Large intestine (tissue), 12 donors: ENCODE results near the gene BIN1. TPM values are rescaled to one million over a fixed set of nuclear protein-coding genes. Genes with fewer than 3 reads are reported as not detected.

ENCODE experiments used
- DNase-seq, 2 donors: peaks; one replicate each; pipeline versions ENCODE4 v3.0.0 to v3.0.0-alpha.2; 2013
- H3K27ac ChIP-seq: one replicate; pipeline ENCODE4 v1.5.1; 2013; ENCODE audit warnings: low read length
- H3K27me3 ChIP-seq: 2 replicates; pipeline ENCODE4 v1.6.1; 2013; ENCODE audit warnings: low read length; ENCODE audit not compliant: control insufficient read depth, insufficient read depth
- H3K36me3 ChIP-seq: 2 replicates; pipeline ENCODE4 v1.6.1; 2013; ENCODE audit warnings: low read length; ENCODE audit not compliant: control insufficient read depth, insufficient read depth
- H3K4me1 ChIP-seq: one replicate; pipeline ENCODE4 v1.6.1; 2013; ENCODE audit warnings: low read length; ENCODE audit not compliant: control insufficient read depth, insufficient read depth
- H3K4me3 ChIP-seq: one replicate; pipeline ENCODE4 v1.5.1; 2013; ENCODE audit warnings: low read length
- H3K9me3 ChIP-seq: one replicate; pipeline ENCODE4 v1.6.1; 2013; ENCODE audit warnings: mild to moderate bottlenecking, low read depth, low read length, moderate library complexity; ENCODE audit not compliant: control insufficient read depth
- WGBS: methylation state at CpG from one replicate; pipeline ENCODE4 v1.1.5; 2013; ENCODE audit warnings: low lambda C conversion rate; ENCODE audit not compliant: insufficient coverage; 5-methylcytosine and 5-hydroxymethylcytosine counted together
- long read RNA-seq, 11 donors: transcript quantifications; one replicate each; lab custom pipeline, GENCODE V29; 2026
- polyA plus RNA-seq: library from polyadenylated mRNA; unstranded; fragments of 120-200 nt; gene quantifications from one replicate; pipeline ENCODE4 v1.2.1, GENCODE V29; 2013

BIN1 gene, protein sequence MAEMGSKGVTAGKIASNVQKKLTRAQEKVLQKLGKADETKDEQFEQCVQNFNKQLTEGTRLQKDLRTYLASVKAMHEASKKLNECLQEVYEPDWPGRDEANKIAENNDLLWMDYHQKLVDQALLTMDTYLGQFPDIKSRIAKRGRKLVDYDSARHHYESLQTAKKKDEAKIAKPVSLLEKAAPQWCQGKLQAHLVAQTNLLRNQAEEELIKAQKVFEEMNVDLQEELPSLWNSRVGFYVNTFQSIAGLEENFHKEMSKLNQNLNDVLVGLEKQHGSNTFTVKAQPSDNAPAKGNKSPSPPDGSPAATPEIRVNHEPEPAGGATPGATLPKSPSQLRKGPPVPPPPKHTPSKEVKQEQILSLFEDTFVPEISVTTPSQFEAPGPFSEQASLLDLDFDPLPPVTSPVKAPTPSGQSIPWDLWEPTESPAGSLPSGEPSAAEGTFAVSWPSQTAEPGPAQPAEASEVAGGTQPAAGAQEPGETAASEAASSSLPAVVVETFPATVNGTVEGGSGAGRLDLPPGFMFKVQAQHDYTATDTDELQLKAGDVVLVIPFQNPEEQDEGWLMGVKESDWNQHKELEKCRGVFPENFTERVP
- polyA plus RNA-seq: 50.0 TPM
- long read RNA-seq, donor 1, partial matches to known transcripts: 0 of 9 reads
- long read RNA-seq, donor 1, other reads (novel, unspliced or antisense): 0 of 9 reads
- long read RNA-seq, donor 2, transcript BIN1-211 (14 exons, 2,143 nt): major isoform, 5 of 9 reads
- long read RNA-seq, donor 2, partial matches to known transcripts: 0 of 9 reads
- long read RNA-seq, donor 2, other reads (novel, unspliced or antisense): 0 of 9 reads
- long read RNA-seq, donor 3: 0 reads
- long read RNA-seq, donor 4, partial matches to known transcripts: 0 of 1 reads
- long read RNA-seq, donor 4, other reads (novel, unspliced or antisense): 0 of 1 reads
- long read RNA-seq, donor 5, transcript BIN1-211 (14 exons, 2,143 nt): major isoform, 8 of 14 reads
- long read RNA-seq, donor 5, transcript BIN1-209 (15 exons, 2,293 nt): minor isoform, 5 of 14 reads
- long read RNA-seq, donor 5, partial matches to known transcripts: 0 of 14 reads
- long read RNA-seq, donor 5, other reads (novel, unspliced or antisense): 0 of 14 reads
- long read RNA-seq, donor 6, transcript BIN1-211 (14 exons, 2,143 nt): major isoform, 5 of 10 reads
- long read RNA-seq, donor 6, partial matches to known transcripts: 0 of 10 reads
- long read RNA-seq, donor 6, other reads (novel, unspliced or antisense): 0 of 10 reads
- long read RNA-seq, donor 7, transcript BIN1-209 (15 exons, 2,293 nt): major isoform, 7 of 12 reads
- long read RNA-seq, donor 7, partial matches to known transcripts: 0 of 12 reads
- long read RNA-seq, donor 7, other reads (novel, unspliced or antisense): 0 of 12 reads
- long read RNA-seq, donor 8, transcript BIN1-209 (15 exons, 2,293 nt): major isoform, 5 of 38 reads
- long read RNA-seq, donor 8, partial matches to known transcripts: 23 of 38 reads
- long read RNA-seq, donor 8, other reads (novel, unspliced or antisense): 0 of 38 reads
- long read RNA-seq, donor 9, partial matches to known transcripts: 14 of 20 reads
- long read RNA-seq, donor 9, other reads (novel, unspliced or antisense): 0 of 20 reads
- long read RNA-seq, donor 10, transcript BIN1-211 (14 exons, 2,143 nt): major isoform, 5 of 9 reads
- long read RNA-seq, donor 10, partial matches to known transcripts: 0 of 9 reads
- long read RNA-seq, donor 10, other reads (novel, unspliced or antisense): 0 of 9 reads
- long read RNA-seq, donor 11, partial matches to known transcripts: 0 of 3 reads
- long read RNA-seq, donor 11, other reads (novel, unspliced or antisense): 0 of 3 reads

DNA sequence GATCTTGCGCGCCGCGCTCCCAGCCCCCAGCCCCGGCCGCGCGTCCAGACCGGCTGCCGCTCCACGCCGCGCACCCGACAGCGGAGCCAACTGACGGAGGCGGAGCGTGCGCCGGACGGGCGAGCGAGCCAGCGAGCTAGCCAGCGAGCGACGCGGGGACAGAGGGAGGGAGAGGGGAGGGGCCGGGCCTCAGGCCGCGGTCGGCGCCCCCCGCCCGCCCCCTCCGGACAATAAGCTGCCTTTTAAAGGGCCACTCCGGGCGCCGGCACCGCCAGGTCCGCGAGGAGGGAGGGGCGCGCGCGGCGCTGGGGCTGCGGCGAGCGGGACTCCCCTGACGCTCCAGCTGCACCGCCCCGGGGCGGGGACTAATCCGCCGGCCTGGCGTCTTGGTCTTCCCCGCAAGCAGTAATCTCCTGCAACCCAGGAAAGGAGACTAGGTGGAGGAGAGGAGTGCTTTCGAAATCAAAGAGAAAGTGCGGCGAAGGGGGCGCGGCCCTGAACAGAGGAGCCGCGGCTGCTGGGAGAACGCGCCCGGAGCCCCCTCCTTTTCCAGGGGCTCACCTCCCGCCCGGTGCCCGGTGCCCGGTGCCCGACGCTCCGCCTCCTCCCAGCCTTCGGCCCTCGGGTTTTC, at the start of gene BIN1:
Gene BIN1 (minus strand): TSS at position 164 of the 631 bp plus-strand sequence. CDS start 211 bp downstream, outside the sequence.
- Histone ChIP-seq H3K27ac (peak within 1 kb of the TSS; percentile 79), H3K36me3 (no peaks in the 10 kb centered on the region), H3K4me3 (peak within 1 kb of the TSS; percentile 97), H3K4me1 (peaks cover 39% of the 10 kb centered on the region), H3K27me3 (no peaks in the 10 kb centered on the region), H3K9me3 (peaks cover 2% of the 10 kb centered on the region)
- DNase-seq: peak; percentile 81 to 95
- WGBS: no CpG with 5 or more reads among the region's 77 CpGs

DNA sequence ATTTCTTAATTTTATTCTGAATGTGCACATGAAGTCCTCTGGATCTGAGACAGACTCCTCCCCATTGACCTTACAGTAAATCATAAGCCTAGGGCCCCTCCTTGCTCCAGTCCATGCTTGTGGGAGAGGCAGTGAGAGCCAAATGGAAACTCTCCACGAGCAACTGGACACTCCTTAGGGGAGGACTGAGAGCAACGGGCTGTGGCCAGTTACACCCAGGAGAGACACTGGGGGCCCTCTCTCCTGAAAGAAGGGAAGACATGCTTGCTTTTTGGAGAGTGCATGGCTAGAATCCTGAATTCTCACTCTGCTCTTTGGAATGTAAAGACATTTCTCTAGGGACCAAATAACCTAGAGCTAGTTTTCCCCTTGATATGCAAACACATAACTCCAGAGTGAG, 49.0 kb upstream of the BIN1 start:
- H3K36me3 ChIP-seq: no peaks in the 10 kb centered on the region
- DNase-seq: no peak
- no peak overlapping the region for H3K27ac ChIP-seq
- H3K4me3 ChIP-seq: no peak overlapping the region
- no peaks in the 10 kb centered on the region for H3K27me3 ChIP-seq
- H3K4me1 ChIP-seq: peaks cover 8% of the 10 kb centered on the region
- peaks cover 4% of the 10 kb centered on the region for H3K9me3 ChIP-seq
- WGBS: no CpG with 5 or more reads among the region's 2 CpGs

DNA sequence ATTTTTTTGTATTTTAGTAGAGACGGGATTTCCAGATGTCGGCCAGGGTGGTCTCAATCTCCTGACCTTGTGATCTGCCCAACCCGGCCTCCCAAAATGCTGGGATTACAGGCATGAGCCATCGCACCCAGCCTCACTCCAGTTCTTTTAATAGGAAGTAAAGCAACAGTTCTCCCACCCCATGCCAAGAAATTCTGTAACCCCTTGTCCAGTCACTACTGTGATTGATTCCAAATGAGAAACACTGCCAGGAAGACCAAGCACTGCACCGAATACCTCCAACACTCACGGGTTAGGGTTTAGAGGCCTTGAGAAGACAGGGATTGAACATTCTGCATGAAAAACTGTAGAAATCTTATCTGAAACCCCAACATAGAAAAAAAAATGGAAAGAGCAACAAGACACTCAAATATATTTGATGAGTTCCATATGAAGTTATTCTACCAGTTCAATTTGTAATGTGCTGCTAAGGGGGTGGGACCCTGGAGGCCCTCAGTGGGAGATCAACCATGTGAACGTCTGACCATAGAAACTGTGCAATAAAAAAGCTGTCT, 48.2 kb upstream of the BIN1 start:
- 40% methylated on average over 1 of the region's 7 CpGs for WGBS
- no peak overlapping the region for H3K4me3 ChIP-seq
- H3K36me3 ChIP-seq: no peaks in the 10 kb centered on the region
- H3K27ac ChIP-seq: no peak overlapping the region
- H3K9me3 ChIP-seq: peaks cover 6% of the 10 kb centered on the region
- H3K27me3 ChIP-seq: no peaks in the 10 kb centered on the region
- no peaks in the 10 kb centered on the region for H3K4me1 ChIP-seq
- DNase-seq: no peak

DNA sequence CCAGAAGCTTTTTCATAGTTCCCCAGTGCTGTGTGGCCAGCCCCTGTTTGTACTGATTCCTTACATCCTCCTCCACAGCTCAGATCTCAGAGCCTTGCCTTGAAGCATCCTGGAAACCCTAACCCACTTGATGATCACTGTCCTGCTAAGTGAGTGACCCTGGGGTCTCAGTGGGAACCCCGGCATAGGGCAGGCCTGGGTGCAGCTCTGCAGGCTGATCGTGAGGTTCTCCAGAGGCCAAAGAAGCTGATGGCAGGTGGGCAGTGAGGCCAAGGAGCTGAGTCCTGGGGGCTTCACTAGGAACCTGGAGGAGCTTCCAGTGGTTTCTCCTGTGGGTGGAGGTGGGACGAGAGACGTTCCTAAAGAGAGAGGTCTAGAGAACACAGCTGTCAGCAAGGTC, 47.4 kb upstream of the BIN1 start:
- Histone ChIP-seq H3K4me3 (no peak overlapping the region), H3K9me3 (peaks cover 6% of the 10 kb centered on the region), H3K27me3 (no peaks in the 10 kb centered on the region), H3K27ac (no peak overlapping the region), H3K36me3 (no peaks in the 10 kb centered on the region), H3K4me1 (no peaks in the 10 kb centered on the region)
- no CpG with 5 or more reads among the region's 4 CpGs for WGBS
- DNase-seq: no peak

DNA sequence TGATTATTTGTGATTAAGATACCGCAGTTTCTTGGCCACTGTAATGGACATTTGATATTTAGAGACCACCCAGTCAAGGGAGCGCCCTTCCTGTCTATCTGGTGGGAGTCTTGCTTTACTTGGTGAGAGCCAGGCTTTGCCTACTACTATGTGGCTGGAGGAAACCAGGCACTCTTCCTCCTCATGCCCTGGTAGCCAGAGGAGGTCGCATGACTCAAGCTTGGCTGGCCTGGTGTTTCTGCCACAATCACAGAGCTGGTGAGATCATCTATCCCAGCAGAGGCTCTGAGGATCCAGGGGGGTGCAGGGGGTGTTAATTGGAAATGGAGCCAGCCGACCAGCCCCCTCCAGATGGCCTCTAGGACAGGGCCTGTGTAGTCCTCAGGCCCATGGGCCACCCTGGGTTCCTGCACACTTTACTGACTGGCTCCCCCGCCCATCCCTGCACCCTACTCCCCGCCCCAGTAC, 46.8 kb upstream of the BIN1 start:
- H3K4me1 ChIP-seq: no peaks in the 10 kb centered on the region
- no peaks in the 10 kb centered on the region for H3K27me3 ChIP-seq
- H3K27ac ChIP-seq: no peak overlapping the region
- no CpG with 5 or more reads among the region's 6 CpGs for WGBS
- H3K36me3 ChIP-seq: no peaks in the 10 kb centered on the region
- no peak overlapping the region for H3K4me3 ChIP-seq
- no peak for DNase-seq
- peaks cover 6% of the 10 kb centered on the region for H3K9me3 ChIP-seq

DNA sequence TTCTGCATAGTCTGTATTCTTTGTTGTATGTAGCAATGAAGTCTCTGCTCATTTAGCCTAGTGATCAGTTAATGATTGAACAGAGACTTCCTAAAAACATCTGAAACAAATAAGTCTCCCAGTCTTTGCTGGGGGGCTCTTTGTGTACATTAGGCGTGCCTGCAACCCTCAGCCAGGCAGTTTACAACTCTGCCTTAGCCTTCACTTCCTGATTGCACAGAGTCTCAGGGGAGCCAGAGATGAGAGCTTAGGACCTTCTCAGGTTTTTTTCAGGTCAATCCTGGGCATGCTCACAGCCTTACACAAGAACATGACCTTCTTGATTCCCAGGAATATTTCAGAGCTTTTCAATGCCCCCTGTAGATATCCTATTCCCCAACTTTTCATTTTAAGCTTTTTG, 44.0 kb upstream of the BIN1 start:
- peaks cover 6% of the 10 kb centered on the region for H3K9me3 ChIP-seq

DNA sequence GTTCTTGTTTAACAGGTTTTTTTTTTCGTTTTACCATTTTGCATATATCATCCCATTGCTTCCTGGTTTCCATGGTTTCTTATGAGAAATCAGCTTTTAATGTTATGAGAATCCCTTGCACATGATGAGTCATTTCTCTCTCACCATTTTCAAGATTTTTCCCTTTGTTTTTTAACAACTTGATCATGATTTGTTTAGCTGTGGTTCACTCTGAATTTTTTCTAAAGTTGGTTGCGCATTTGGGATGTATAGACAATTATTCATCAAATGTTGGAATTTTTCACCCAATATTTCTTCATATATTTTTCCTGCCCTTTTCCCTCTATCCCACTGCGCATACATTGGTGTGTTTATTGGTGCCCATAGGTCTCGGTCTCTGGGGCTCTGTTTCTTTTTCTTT, 42.4 kb upstream of the BIN1 start:
- 92% methylated on average over 4 of the region's 4 CpGs for WGBS

More for the DNA sequence above, 44.0 kb upstream of the BIN1 start:
- no peaks in the 10 kb centered on the region for H3K36me3 ChIP-seq
- H3K27me3 ChIP-seq: no peaks in the 10 kb centered on the region
- no peak overlapping the region for H3K4me3 ChIP-seq
- no peaks in the 10 kb centered on the region for H3K4me1 ChIP-seq
- no peak overlapping the region for H3K27ac ChIP-seq
- WGBS: no CpG with 5 or more reads among the region's 1 CpG
- DNase-seq: no peak

DNA sequence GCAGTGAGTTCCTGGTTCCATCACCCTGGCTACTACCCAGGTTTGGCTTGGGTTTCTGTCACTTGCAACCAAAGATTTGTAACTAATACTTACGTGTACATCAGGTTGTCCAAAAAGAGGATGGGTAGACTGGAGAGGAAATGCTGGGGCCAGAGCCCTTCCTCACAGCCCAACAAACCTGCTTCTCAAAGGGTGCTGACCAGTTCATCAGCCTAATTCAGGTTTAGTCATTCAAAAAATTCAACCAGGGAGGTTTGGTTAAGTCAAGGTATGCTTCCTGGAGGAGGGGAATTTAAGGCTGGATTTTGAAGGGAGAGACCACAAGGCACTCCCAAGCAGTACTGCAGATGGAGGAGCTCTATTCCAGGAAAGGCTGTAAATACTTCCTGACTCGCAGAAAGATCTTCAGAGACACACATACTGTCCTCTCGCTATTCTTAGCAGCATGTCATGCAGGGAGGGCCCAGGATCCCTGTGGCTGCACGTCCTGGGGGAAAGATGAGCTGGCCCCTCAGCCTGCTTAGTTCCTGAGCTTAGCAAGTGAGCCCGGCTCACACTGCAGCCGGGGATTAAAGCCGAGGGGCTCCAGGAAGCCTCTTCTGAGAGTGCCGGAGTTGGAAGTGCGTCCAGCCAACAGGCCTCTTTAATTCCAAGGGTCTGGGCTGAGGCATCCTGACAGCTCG, 40.0 kb upstream of the BIN1 start:
- peaks cover 6% of the 10 kb centered on the region for H3K9me3 ChIP-seq
- no peaks in the 10 kb centered on the region for H3K36me3 ChIP-seq
- no peaks in the 10 kb centered on the region for H3K27me3 ChIP-seq
- H3K27ac ChIP-seq: no peak overlapping the region
- DNase-seq: no peak
- WGBS: no CpG with 5 or more reads among the region's 10 CpGs
- H3K4me1 ChIP-seq: no peaks in the 10 kb centered on the region
- H3K4me3 ChIP-seq: no peak overlapping the region

More for the DNA sequence above, 42.4 kb upstream of the BIN1 start:
- no peak overlapping the region for H3K27ac ChIP-seq
- H3K4me3 ChIP-seq: no peak overlapping the region
- no peaks in the 10 kb centered on the region for H3K27me3 ChIP-seq
- DNase-seq: no peak
- peaks cover 6% of the 10 kb centered on the region for H3K9me3 ChIP-seq
- no peaks in the 10 kb centered on the region for H3K4me1 ChIP-seq
- no peaks in the 10 kb centered on the region for H3K36me3 ChIP-seq
